ENCODE results near the gene TP53. TPM values are rescaled to one million over a fixed set of nuclear protein-coding genes. Genes with fewer than 3 reads are reported as not detected.

The TP53 gene
- total and polyA plus RNA-seq, 2 donors, result 31.9 to 34.3 TPM

DNA sequence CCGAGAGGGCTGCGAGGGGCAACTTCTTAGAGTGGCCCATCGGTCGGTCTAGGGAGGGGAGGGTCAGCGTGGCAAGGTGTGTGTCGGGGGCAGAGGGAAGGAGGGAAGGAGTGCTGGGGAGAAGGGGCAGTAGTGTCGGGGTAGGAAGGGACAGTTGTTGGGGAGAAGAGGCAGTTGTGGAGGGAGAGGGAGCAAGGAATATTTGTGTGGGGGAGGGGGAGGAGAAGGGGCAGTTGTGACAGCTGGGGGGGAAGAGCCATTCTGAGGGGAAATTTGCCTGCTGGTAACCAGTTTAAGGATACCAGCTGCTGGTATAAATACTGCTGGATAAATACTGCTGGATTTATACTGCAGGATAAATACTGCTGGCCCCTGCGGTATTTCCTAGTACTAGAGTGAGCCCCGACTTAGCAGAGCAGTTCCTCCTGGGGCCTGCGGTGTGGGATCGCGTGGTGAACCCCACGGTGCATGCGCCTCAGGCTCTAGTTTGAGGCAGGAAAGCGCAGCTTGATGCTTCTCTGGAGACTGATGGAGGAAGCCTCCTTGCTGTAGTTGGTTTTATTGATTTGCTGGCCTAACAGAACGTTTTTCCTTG lies 30.6 kb upstream of the TP53 start:
- H3K4me3 ChIP-seq (ENCODE audit: low read length in 2 of 2), result peak overlapping the region in 1 of 2 donors; percentile 37
- no peak overlapping the region for H3K27ac ChIP-seq (ENCODE audit: low read depth in 1 of 2, low read length in 1 of 2)
- H3K9me3 ChIP-seq (ENCODE audit: control insufficient read depth in 2 of 2, insufficient read depth in 1 of 2, low read length in 1 of 2), result no peaks in the 10 kb centered on the region
- no peaks in the 10 kb centered on the region for H3K36me3 ChIP-seq (ENCODE audit: control insufficient read depth in 2 of 2, insufficient read depth in 2 of 2, low read length in 1 of 2)
- H3K4me1 ChIP-seq (ENCODE audit: control insufficient read depth in 2 of 2, insufficient read depth in 2 of 2, low read length in 2 of 2), result peaks cover 2 to 27% of the 10 kb centered on the region in 2 donors
- DNase-seq (ENCODE audit: low read depth in 6 of 9, low spot score in 9 of 9), result peak in 1 of 9 donors; percentile 41
- H3K27me3 ChIP-seq (ENCODE audit: control insufficient read depth in 2 of 2, insufficient read depth in 1 of 2, low read length in 1 of 2), result peaks cover 18 to 92% of the 10 kb centered on the region in 2 donors
- 2% methylated on average over 16 of the region's 16 CpGs for WGBS

DNA sequence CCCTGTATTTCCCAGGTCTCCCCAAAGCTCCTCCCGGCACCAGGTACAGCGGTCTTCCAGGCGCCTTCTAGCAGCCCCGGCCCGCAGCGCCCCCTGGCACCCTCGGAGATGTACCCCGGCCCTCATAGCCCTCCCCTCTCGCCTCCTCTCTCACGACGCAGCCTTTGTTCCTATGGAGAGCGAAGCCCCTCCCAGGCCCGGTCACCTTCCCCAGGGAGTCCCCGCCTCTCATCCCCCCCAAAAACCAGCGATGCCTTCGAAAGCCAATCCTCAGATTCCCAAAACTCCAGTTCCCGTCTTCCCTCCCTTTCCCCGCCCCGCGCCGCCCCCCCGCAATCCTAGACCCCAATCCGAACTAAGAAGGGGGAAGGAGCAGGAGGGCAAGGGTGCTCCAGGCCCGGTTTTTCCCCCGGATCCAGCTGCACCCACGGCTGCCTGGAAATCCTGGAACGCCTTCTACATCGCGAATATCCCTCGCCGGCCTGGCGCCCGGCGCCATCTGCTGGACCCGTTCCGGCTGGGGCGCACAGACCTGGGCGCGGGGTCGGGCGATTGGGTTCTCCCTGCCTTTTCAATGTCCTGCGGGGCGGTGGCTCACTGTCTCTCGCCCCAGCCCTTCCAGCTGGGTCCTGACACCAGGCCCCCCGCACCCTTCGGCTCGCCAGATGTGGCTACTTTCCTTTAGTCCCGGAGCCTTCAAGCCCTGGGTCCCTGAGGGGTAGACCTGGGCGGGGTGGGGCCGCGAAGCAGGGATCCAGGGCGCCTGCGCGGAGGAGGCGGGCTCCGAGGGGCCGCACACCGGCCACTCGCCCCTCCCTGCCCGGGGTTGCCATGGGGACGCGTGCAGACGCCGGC lies 29.8 kb upstream of the TP53 start, which contains the start of gene DNAH2:
DNAH2 (plus strand) TSS at position 844 of the 855 bp plus-strand sequence. CDS start 1,991 bp downstream, outside the sequence.
- Histone ChIP-seq H3K27ac (ENCODE audit: low read depth in 1 of 2, low read length in 1 of 2) (no peak within 1 kb of the TSS), H3K27me3 (ENCODE audit: control insufficient read depth in 2 of 2, insufficient read depth in 1 of 2, low read length in 1 of 2) (peaks cover 18 to 96% of the 10 kb centered on the region in 2 donors)
- WGBS, result 1% methylated on average over 64 of the region's 64 CpGs

DNA sequence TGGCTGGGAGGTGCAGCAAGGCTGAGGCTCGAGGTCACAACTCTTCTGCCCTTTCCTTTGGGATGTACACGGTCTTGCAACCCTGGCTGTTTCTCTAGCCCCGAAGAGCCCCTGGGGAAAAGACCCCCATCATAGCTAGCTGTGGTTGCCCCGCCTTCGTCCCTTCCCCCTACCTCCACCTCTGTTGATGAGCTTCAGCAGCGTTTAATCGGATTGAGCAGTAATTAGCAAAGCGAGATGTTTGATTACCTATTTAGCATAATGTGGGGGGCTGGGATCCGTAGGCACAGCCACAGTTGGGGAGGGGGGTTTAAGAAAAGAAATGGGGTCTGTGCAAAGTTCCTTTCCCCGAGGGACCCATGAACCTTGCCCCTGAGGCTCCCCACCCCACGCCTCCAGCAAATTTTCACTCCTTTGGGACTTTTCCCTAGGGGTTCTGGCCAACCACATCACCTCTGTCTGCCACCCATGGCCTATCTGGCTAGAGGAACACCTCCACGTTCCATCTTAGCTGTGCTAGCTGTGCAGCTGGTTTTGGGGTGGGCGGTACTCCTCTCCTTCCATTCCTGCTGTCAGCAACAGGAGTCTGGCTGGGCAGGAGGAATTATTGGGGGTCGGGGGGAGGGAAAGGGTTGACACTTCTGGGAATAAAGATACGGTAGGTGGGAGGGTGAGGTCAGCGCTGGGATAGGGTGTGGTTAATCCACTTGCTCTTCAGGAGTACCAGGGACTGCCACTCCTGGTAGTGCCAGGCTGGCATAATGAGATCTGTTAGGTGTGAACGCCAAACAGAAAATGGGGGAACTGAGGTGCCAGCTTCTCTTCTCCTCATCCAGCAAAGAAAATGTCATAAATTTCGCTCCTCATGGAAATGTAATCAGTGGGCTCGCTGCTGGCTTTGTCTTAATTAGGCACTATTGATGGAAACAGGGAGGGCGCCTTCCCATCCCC lies 28.9 kb upstream of the TP53 start:
- no peak overlapping the region for H3K4me3 ChIP-seq (ENCODE audit: low read length in 2 of 2)
- no peak for DNase-seq (ENCODE audit: low read depth in 6 of 9, low spot score in 9 of 9)
- H3K27me3 ChIP-seq (ENCODE audit: control insufficient read depth in 2 of 2, insufficient read depth in 1 of 2, low read length in 1 of 2), result peaks cover 18 to 97% of the 10 kb centered on the region in 2 donors
- peaks cover 2 to 35% of the 10 kb centered on the region in 2 donors for H3K4me1 ChIP-seq (ENCODE audit: control insufficient read depth in 2 of 2, insufficient read depth in 2 of 2, low read length in 2 of 2)
- H3K36me3 ChIP-seq (ENCODE audit: control insufficient read depth in 2 of 2, insufficient read depth in 2 of 2, low read length in 1 of 2), result no peaks in the 10 kb centered on the region
- WGBS, result 62% methylated on average over 20 of the region's 20 CpGs
- H3K27ac ChIP-seq (ENCODE audit: low read depth in 1 of 2, low read length in 1 of 2), result no peak overlapping the region
- no peaks in the 10 kb centered on the region for H3K9me3 ChIP-seq (ENCODE audit: control insufficient read depth in 2 of 2, insufficient read depth in 1 of 2, low read length in 1 of 2)

More for the DNA sequence above, 29.8 kb upstream of the TP53 start, which contains the start of gene DNAH2:
- no peak for DNase-seq (ENCODE audit: low read depth in 6 of 9, low spot score in 9 of 9)
- Histone ChIP-seq H3K4me1 (ENCODE audit: control insufficient read depth in 2 of 2, insufficient read depth in 2 of 2, low read length in 2 of 2) (peaks cover 2 to 32% of the 10 kb centered on the region in 2 donors), H3K9me3 (ENCODE audit: control insufficient read depth in 2 of 2, insufficient read depth in 1 of 2, low read length in 1 of 2) (no peaks in the 10 kb centered on the region), H3K4me3 (ENCODE audit: low read length in 2 of 2) (peak within 1 kb of the TSS; percentile 24 to 37), H3K36me3 (ENCODE audit: control insufficient read depth in 2 of 2, insufficient read depth in 2 of 2, low read length in 1 of 2) (no peaks in the 10 kb centered on the region)

DNA sequence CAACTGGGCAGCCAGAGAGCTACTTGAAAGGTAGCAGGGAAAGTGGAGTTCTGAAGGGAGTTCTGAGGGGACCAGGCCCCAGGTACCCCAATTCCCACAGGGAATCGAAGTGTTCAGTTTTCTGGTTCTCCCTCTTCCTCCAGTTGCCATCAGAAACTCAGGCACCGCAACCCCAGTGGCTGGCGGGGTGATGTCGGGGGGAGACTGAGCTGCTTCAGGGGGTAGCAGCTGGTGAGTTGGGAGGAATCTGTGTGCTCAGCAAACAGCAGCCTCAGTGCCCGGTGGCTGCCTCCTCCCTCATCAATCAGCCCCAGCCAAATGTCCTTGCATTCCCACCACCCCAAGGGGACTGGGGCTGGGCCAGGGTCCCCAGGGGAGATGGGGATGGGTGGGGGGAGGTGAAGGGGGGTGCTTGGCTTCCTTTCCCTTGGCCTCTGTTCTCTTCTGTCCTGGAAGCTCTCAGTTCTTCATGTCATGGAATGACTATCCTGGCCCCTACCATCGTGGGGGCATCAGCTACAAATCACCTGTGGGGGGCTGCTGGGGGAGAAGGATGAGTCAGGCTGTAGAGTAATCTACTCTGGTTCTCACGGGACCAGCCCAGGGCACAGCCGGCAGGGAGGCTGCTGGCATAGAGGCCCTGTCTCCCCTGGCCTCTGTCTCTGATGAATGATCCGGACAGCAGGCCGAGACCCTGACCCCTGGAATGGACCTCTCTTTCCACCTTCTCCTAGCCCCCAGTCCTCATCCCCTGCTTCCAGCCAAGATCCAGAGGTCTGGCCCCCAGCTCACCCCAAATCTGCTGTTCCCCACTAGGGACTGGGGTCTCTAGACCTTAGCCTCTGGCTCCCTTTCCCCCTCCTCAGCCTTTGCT lies 27.7 kb upstream of the TP53 start:
- 90% methylated on average over 10 of the region's 10 CpGs for WGBS
- no peak overlapping the region for H3K4me3 ChIP-seq (ENCODE audit: low read length in 2 of 2)
- no peaks in the 10 kb centered on the region for H3K36me3 ChIP-seq (ENCODE audit: control insufficient read depth in 2 of 2, insufficient read depth in 2 of 2, low read length in 1 of 2)
- H3K27ac ChIP-seq (ENCODE audit: low read depth in 1 of 2, low read length in 1 of 2), result no peak overlapping the region
- H3K4me1 ChIP-seq (ENCODE audit: control insufficient read depth in 2 of 2, insufficient read depth in 2 of 2, low read length in 2 of 2), result peaks cover 6 to 39% of the 10 kb centered on the region in 2 donors
- H3K9me3 ChIP-seq (ENCODE audit: control insufficient read depth in 2 of 2, insufficient read depth in 1 of 2, low read length in 1 of 2), result no peaks in the 10 kb centered on the region
- H3K27me3 ChIP-seq (ENCODE audit: control insufficient read depth in 2 of 2, insufficient read depth in 1 of 2, low read length in 1 of 2), result peaks cover 18 to 95% of the 10 kb centered on the region in 2 donors
- DNase-seq (ENCODE audit: low read depth in 6 of 9, low spot score in 9 of 9), result no peak

DNA sequence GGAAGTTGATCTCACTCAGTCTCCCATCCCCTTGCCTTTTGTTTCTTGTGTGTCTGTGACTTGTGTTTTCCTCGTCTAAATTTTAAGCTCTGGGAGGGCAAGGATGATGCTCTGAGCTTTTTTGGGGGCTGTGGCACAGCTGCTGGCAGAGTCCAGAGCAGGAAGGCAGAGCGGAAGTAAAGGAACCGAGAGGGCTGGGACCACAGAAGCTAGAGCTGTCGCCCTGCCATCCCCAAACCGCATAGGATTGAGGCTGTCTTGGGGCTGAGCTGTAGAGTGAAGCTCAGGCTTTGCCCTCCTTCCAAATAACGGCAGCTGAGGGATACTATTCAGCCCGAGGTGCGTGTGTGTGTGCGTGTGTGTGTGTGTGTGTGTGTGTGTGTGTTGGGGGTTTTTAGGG lies 26.5 kb upstream of the TP53 start:
- no peak for DNase-seq (ENCODE audit: low read depth in 6 of 9, low spot score in 9 of 9)
- H3K36me3 ChIP-seq (ENCODE audit: control insufficient read depth in 2 of 2, insufficient read depth in 2 of 2, low read length in 1 of 2), result no peaks in the 10 kb centered on the region
- WGBS, result 13% methylated on average over 9 of the region's 9 CpGs
- peaks cover 6 to 39% of the 10 kb centered on the region in 2 donors for H3K4me1 ChIP-seq (ENCODE audit: control insufficient read depth in 2 of 2, insufficient read depth in 2 of 2, low read length in 2 of 2)
- no peak overlapping the region for H3K27ac ChIP-seq (ENCODE audit: low read depth in 1 of 2, low read length in 1 of 2)
- H3K9me3 ChIP-seq (ENCODE audit: control insufficient read depth in 2 of 2, insufficient read depth in 1 of 2, low read length in 1 of 2), result no peaks in the 10 kb centered on the region
- H3K27me3 ChIP-seq (ENCODE audit: control insufficient read depth in 2 of 2, insufficient read depth in 1 of 2, low read length in 1 of 2), result peaks cover 18 to 94% of the 10 kb centered on the region in 2 donors
- no peak overlapping the region for H3K4me3 ChIP-seq (ENCODE audit: low read length in 2 of 2)

- WGBS, result 37% methylated on average over 19 of the region's 19 CpGs
- peaks cover 15 to 93% of the 10 kb centered on the region in 2 donors for H3K27me3 ChIP-seq (ENCODE audit: control insufficient read depth in 2 of 2, insufficient read depth in 1 of 2, low read length in 1 of 2)
- H3K4me1 ChIP-seq (ENCODE audit: control insufficient read depth in 2 of 2, insufficient read depth in 2 of 2, low read length in 2 of 2), result peaks cover 4 to 28% of the 10 kb centered on the region in 2 donors
- peak in 4 of 9 donors; percentile 37 to 63 (median 46) for DNase-seq (ENCODE audit: low read depth in 6 of 9, low spot score in 9 of 9)
- no peak overlapping the region for H3K4me3 ChIP-seq (ENCODE audit: low read length in 2 of 2)
- H3K36me3 ChIP-seq (ENCODE audit: control insufficient read depth in 2 of 2, insufficient read depth in 2 of 2, low read length in 1 of 2), result no peaks in the 10 kb centered on the region
- H3K27ac ChIP-seq (ENCODE audit: low read depth in 1 of 2, low read length in 1 of 2), result no peak overlapping the region
- H3K9me3 ChIP-seq (ENCODE audit: control insufficient read depth in 2 of 2, insufficient read depth in 1 of 2, low read length in 1 of 2), result peaks cover 0 to 2% of the 10 kb centered on the region in 2 donors
Measured at GRCh38 chr17:7712111-7712771, 25.0 kb upstream of the TP53 start.

DNA sequence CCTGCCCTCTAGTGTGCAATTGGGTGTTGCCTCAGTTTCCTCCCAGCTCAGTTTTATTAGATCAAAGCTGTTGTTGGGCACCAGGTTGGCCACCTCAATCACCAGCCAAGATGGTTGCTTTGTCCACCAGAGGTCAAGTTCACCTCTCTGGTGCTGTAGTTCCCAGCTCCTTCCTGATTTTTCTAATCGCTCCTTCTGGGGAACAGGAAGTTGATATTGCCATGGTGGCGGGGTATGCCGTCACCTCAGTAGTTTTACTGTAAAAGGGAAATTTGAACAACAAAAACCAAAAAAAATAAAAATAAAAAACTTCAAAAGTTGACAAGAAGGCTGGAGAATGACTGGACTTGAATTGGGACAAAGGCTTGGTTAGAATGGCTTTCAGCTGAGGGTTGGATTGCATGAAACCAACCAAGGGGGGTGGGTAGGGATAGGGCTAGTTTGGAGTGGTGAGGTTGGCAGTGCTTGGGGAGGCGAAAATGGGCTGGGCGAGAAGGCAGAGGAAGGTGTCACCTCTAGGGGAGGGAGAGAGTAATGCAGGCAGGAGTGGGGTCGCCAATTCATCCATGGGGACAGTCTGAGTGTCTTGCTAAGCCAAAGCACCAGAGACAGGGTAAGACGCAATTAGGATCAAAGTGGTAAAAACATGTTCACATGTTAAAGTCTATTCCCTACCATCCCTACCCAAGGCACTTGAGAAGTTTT lies 23.9 kb upstream of the TP53 start:
- no peak overlapping the region for H3K4me3 ChIP-seq (ENCODE audit: low read length in 2 of 2)
- peaks cover 14 to 93% of the 10 kb centered on the region in 2 donors for H3K27me3 ChIP-seq (ENCODE audit: control insufficient read depth in 2 of 2, insufficient read depth in 1 of 2, low read length in 1 of 2)
- peaks cover 0 to 4% of the 10 kb centered on the region in 2 donors for H3K9me3 ChIP-seq (ENCODE audit: control insufficient read depth in 2 of 2, insufficient read depth in 1 of 2, low read length in 1 of 2)
- peaks cover 4 to 19% of the 10 kb centered on the region in 2 donors for H3K4me1 ChIP-seq (ENCODE audit: control insufficient read depth in 2 of 2, insufficient read depth in 2 of 2, low read length in 2 of 2)
- 94% methylated on average over 7 of the region's 7 CpGs for WGBS
- no peak for DNase-seq (ENCODE audit: low read depth in 6 of 9, low spot score in 9 of 9)
- no peak overlapping the region for H3K27ac ChIP-seq (ENCODE audit: low read depth in 1 of 2, low read length in 1 of 2)
- no peaks in the 10 kb centered on the region for H3K36me3 ChIP-seq (ENCODE audit: control insufficient read depth in 2 of 2, insufficient read depth in 2 of 2, low read length in 1 of 2)

Measured in thymus (tissue), 11 donors.